HUES6 (cell line): ENCODE measurements around the gene EFCAB11.
A peak's percentile ranks its signal among the peaks of the same experiment; 100 is the strongest.

ENCODE experiments used
- H3K27ac ChIP-seq: 2 replicates; pipeline ENCODE4 v1.7.0; 2013; ENCODE audit warnings: low read depth, mild to moderate bottlenecking, low read length, inconsistent platforms
- H3K27me3 ChIP-seq: 2 replicates; pipeline ENCODE4 v1.6.1; 2013; ENCODE audit warnings: low read length; ENCODE audit not compliant: control insufficient read depth, insufficient read depth
- H3K36me3 ChIP-seq: 2 replicates; pipeline ENCODE4 v1.6.1; 2013; ENCODE audit warnings: low read length; ENCODE audit not compliant: control insufficient read depth, insufficient read depth
- H3K4me1 ChIP-seq: 2 replicates; pipeline ENCODE4 v1.6.1; 2013; ENCODE audit warnings: low read length; ENCODE audit not compliant: control insufficient read depth, insufficient read depth
- H3K4me3 ChIP-seq: 2 replicates; pipeline ENCODE4 v1.5.1; 2013; ENCODE audit warnings: low read depth, low read length
- H3K9ac ChIP-seq: one replicate; pipeline ENCODE4 v1.6.1; 2013; ENCODE audit warnings: mild to moderate bottlenecking, low read length
- H3K9me3 ChIP-seq: 2 replicates; pipeline ENCODE4 v1.6.1; 2013; ENCODE audit warnings: low read depth, low read length; ENCODE audit not compliant: control insufficient read depth, insufficient read depth

Gene EFCAB11

GRCh38 chr14:89842837-89843236, 111.7 kb downstream of the EFCAB11 start:
- no peaks in the 10 kb centered on the region for H3K36me3 ChIP-seq
- H3K9me3 ChIP-seq = no peaks in the 10 kb centered on the region
- H3K4me1 ChIP-seq = 0 out of 2 replicates have a peak, but pooled peaks cover 2% of the 10 kb centered on the region
- no peak overlapping the region for H3K4me3 ChIP-seq
- H3K27ac ChIP-seq = no peak overlapping the region
- no peak overlapping the region for H3K9ac ChIP-seq
- H3K27me3 ChIP-seq = no peaks in the 10 kb centered on the region

DNA sequence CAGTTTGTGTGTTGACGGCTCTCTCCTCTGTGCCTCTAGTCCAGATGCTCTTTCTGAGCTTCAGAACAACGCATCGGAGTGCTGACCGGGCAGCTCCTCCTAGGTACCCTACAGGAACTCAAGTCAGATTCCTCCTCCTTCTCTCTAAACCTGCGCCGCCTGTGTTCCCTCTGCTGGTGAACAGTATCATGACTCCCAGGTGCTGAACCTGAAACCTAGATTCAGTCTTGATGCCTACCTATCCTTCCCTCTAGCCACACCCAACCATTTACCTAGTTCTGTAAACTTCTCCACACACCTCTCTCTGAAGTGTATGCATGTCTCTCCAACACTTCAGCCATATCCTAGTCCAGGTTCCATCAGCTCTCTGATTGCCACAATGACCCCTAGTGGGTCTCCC, 112.7 kb downstream of the EFCAB11 start:
- Histone ChIP-seq H3K36me3 (no peaks in the 10 kb centered on the region), H3K27me3 (no peaks in the 10 kb centered on the region), H3K4me3 (no peak overlapping the region), H3K9me3 (no peaks in the 10 kb centered on the region), H3K9ac (no peak overlapping the region), H3K27ac (no peak overlapping the region), H3K4me1 (0 out of 2 replicates have a peak, but pooled peaks cover 2% of the 10 kb centered on the region)

- H3K36me3 ChIP-seq = no peaks in the 10 kb centered on the region
- H3K27ac ChIP-seq = no peak overlapping the region
- no peaks in the 10 kb centered on the region for H3K27me3 ChIP-seq
- H3K4me3 ChIP-seq = no peak overlapping the region
- no peaks in the 10 kb centered on the region for H3K9me3 ChIP-seq
- no peak overlapping the region for H3K9ac ChIP-seq
- peaks cover 10% of the 10 kb centered on the region for H3K4me1 ChIP-seq
These were observed 117.6 kb downstream of the EFCAB11 start for GRCh38 chr14:89836830-89837469.

DNA sequence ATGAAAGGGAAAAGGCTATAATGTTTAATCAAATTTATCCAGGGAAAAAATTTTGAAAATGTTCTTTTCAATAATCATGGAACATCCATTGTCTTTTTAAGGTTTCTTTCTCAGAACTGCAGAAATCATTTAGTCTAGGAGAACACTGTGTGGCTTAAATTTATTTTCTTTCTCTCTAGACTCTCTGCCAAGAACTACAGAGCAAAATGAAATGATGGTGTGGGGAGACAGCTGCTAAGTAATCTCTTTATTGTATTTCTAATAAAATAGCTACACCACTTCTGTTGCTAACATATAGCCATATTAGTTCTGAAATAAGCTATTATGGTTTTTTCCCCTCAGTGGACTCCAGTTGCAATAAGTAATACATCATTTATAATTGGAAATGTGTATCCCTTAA, 120.9 kb downstream of the EFCAB11 start:
- Histone ChIP-seq H3K27ac (no peak overlapping the region), H3K9me3 (no peaks in the 10 kb centered on the region), H3K27me3 (no peaks in the 10 kb centered on the region), H3K4me1 (peaks cover 10% of the 10 kb centered on the region), H3K36me3 (no peaks in the 10 kb centered on the region), H3K4me3 (no peak overlapping the region), H3K9ac (no peak overlapping the region)

DNA sequence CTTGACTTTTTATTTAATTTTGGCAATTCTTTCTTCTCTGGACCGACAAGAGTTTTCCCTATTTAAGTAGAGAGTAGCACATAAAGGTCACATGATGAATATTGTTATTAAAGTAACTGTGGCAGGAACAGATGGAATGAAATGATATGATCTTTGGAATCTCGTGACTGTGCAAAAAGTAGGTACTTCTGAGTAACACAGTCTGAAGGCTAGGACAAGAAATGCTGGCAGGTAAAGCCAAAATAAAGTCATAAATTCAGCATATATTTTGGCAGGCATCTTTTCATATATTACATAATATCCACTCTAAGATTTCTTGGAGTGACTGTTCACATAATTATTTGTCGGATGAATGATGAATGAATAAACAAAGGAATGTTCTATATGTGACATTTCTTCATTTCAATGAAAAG, 121.4 kb downstream of the EFCAB11 start:
- Histone ChIP-seq H3K4me1 (peaks cover 10% of the 10 kb centered on the region), H3K9me3 (no peaks in the 10 kb centered on the region), H3K9ac (no peak overlapping the region), H3K27ac (no peak overlapping the region), H3K36me3 (no peaks in the 10 kb centered on the region), H3K4me3 (no peak overlapping the region), H3K27me3 (no peaks in the 10 kb centered on the region)

DNA sequence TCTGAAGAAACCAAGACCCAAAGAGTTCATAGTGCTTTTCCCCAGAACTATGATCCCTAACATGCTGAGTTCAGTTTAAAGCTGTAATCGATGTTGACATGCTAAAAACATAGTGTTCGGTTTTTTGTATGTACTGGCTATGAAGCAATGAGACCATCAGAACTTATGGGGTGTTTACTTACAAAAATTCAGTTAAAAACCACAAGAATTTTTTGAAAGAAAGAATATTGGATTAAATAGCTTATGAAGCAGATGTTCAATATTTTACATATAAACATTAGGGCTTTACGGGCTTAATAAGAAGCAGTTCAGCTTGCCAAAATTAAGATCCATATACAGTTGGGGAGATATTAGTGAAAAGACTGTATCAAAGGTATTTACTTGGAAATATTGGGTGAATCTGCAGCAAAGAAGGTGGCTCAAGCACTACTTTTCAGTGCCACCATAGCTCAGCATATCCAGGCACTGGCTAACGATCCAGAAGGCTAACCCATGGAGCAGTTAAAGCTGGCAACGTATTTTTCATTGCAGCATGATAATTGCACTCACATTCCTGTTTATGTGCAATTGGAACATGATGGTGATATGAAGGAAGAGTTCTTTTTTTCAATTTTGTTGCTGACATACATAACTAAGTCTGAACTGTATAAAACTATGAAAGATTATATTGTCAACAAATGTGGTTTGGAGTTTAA, 125.9 kb downstream of the EFCAB11 start:
- H3K4me3 ChIP-seq = no peak overlapping the region

DNA sequence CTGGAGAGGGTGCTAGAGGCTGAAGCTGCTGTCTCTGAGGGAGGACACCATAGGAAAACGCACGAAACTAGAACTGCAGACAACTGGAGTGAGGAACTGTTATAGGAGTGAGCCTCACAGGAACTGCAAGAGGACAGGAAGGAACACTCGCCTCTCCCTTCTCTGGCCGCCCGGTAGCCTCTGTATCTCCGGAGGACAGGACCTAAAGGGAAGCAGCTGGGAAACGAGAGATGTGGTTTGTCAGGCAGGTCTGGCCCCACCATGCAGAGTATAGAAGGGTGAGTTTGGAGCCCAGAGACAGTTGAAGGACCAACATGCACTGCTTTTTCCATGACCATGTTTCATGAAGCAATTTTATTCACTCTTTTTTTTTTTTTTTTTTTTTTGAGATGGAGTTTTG, 127.3 kb downstream of the EFCAB11 start:
- no peak overlapping the region for H3K4me3 ChIP-seq
- no peaks in the 10 kb centered on the region for H3K27me3 ChIP-seq
- H3K4me1 ChIP-seq = no peaks in the 10 kb centered on the region
- H3K9me3 ChIP-seq = peaks cover 7% of the 10 kb centered on the region; the same call in 1 of the 2 replicates
- H3K36me3 ChIP-seq = no peaks in the 10 kb centered on the region
- H3K27ac ChIP-seq = no peak overlapping the region
- no peak overlapping the region for H3K9ac ChIP-seq

More for the DNA sequence above, 125.9 kb downstream of the EFCAB11 start:
- Histone ChIP-seq H3K27me3 (no peaks in the 10 kb centered on the region), H3K9me3 (peaks cover 3% of the 10 kb centered on the region; the same call in 1 of the 2 replicates), H3K27ac (no peak overlapping the region), H3K36me3 (no peaks in the 10 kb centered on the region), H3K9ac (no peak overlapping the region), H3K4me1 (no peaks in the 10 kb centered on the region)

DNA sequence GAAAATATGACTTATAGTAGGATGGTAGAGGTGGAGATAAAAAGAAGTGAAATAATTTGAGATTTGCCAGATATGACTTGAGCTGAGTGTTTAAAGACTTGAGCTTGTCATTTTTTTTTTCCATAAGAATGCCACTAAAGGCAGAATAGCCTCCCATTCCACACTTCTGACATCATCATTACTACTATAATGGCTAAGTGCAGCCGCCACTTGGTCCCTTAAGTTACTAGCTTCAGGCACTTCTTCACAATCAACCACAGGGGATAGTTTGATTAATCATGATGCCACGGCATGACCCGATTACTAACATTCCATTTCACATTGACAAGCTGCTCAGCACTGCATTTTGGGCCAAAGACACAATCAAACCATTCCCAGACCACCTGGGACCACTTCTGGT, 127.9 kb downstream of the EFCAB11 start:
- peaks cover 7% of the 10 kb centered on the region; the same call in 1 of the 2 replicates for H3K9me3 ChIP-seq
- H3K27me3 ChIP-seq = no peaks in the 10 kb centered on the region
- H3K9ac ChIP-seq = no peak overlapping the region
- H3K27ac ChIP-seq = no peak overlapping the region
- H3K36me3 ChIP-seq = no peaks in the 10 kb centered on the region
- H3K4me3 ChIP-seq = no peak overlapping the region
- no peaks in the 10 kb centered on the region for H3K4me1 ChIP-seq

GRCh38 chr14:89823743-89824142, 130.8 kb downstream of the EFCAB11 start:
- H3K27ac ChIP-seq = no peak overlapping the region
- peaks cover 7% of the 10 kb centered on the region; the same call in 1 of the 2 replicates for H3K9me3 ChIP-seq
- H3K4me1 ChIP-seq = no peaks in the 10 kb centered on the region
- no peak overlapping the region for H3K4me3 ChIP-seq
- H3K27me3 ChIP-seq = no peaks in the 10 kb centered on the region
- no peaks in the 10 kb centered on the region for H3K36me3 ChIP-seq
- no peak overlapping the region for H3K9ac ChIP-seq

GRCh38 chr14:89814126-89814525, 140.4 kb downstream of the EFCAB11 start:
- Histone ChIP-seq H3K27ac (no peak overlapping the region; the same call in 1 of the 2 replicates), H3K27me3 (no peaks in the 10 kb centered on the region), H3K9ac (peak overlapping the region; percentile 56), H3K4me1 (peaks cover 3% of the 10 kb centered on the region; the same call in 1 of the 2 replicates), H3K9me3 (no peaks in the 10 kb centered on the region), H3K4me3 (no peak overlapping the region), H3K36me3 (no peaks in the 10 kb centered on the region)

DNA sequence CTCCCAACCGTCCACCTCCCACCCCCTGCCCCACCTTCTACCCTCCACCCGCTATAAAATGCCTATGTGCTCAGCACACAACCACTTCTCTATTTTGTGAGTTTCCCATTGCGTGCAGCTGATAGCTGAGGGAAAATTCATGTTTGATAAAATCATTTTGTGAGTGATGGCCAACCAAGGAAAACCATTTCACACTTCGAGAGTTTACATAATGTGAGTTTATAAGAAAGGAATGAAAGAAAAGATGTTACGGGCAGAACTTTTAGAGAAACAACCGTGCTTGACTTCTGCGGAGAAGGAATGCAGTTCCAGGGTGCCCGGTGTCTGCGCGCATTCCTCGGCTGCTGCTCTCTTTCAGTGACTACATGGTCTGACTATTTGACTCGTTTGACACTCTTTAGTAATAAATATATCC, 140.9 kb downstream of the EFCAB11 start:
- Histone ChIP-seq H3K9ac (peak overlapping the region; percentile 24), H3K27me3 (no peaks in the 10 kb centered on the region), H3K36me3 (no peaks in the 10 kb centered on the region), H3K9me3 (no peaks in the 10 kb centered on the region), H3K27ac (no peak overlapping the region), H3K4me3 (peak overlapping the region; percentile 44; the same call in 1 of the 2 replicates), H3K4me1 (peaks cover 3% of the 10 kb centered on the region; the same call in 1 of the 2 replicates)
